Endothelial cell (in vitro differentiated cells): ENCODE measurements around the gene SMIM13. TPM values are rescaled to one million over a fixed set of nuclear protein-coding genes. Genes with fewer than 3 reads are reported as not detected.
A peak's percentile ranks its signal among the peaks of the same experiment; 100 is the strongest.

Source experiments
- DNase-seq: peaks from one replicate; pipeline ENCODE4 v3.0.0; 2021; ENCODE audit warnings: low spot score
- H3K27ac Mint-ChIP-seq: one replicate; pipeline ENCODE4 v1.8.0; 2021; ENCODE audit warnings: mixed read lengths, inconsistent platforms; ENCODE audit not compliant: unreplicated experiment
- H3K27me3 Mint-ChIP-seq: one replicate; pipeline ENCODE4 v1.8.0; 2021; ENCODE audit warnings: mild to moderate bottlenecking, moderate library complexity, mixed read lengths, inconsistent platforms; ENCODE audit not compliant: unreplicated experiment
- H3K36me3 Mint-ChIP-seq: one replicate; pipeline ENCODE4 v1.8.0; 2021; ENCODE audit warnings: mild to moderate bottlenecking, low read depth, mixed read lengths, inconsistent platforms; ENCODE audit not compliant: unreplicated experiment
- H3K4me1 Mint-ChIP-seq: one replicate; pipeline ENCODE4 v1.8.0; 2021; ENCODE audit warnings: mild to moderate bottlenecking, mixed read lengths, inconsistent platforms; ENCODE audit not compliant: unreplicated experiment
- H3K4me3 Mint-ChIP-seq: one replicate; pipeline ENCODE4 v1.8.0; 2021; ENCODE audit warnings: mild to moderate bottlenecking, mixed read lengths, inconsistent platforms; ENCODE audit not compliant: unreplicated experiment
- H3K9me3 Mint-ChIP-seq: one replicate; pipeline ENCODE4 v1.8.0; 2021; ENCODE audit warnings: mixed read lengths, inconsistent platforms; ENCODE audit not compliant: unreplicated experiment
- CTCF ChIP-seq: fragments of 200-600 bp; sonication (generic); IDR thresholded peaks from one replicate; pipeline ENCODE4 v1.5.0; 2021; ENCODE audit warnings: antibody characterized with exemption; ENCODE audit not compliant: unreplicated experiment
- long read RNA-seq: library from polyadenylated mRNA; unstranded; transcript quantifications from one replicate; pipeline ENCODE4 v2.0.0, GENCODE V29; 2020; ENCODE audit not compliant: unreplicated experiment
- total RNA-seq: library from RNA; stranded (reverse); fragmentation: NEBNext Ultra II Directional; extraction: Animal tissue kit (Norgen Biotek cat#: 25700); gene quantifications from one replicate; pipeline ENCODE4 v1.2.1, GENCODE V29; 2021; ENCODE audit not compliant: unreplicated experiment

SMIM13 gene
- 8.7 TPM for total RNA-seq
- long read RNA-seq, full-length matches to known transcripts, result 3 of 4 reads
- long read RNA-seq, partial matches to known transcripts, result 0 of 4 reads
- long read RNA-seq, other reads (novel, unspliced or antisense), result 1 of 4 reads

- H3K27ac Mint-ChIP-seq, result peak within 1 kb of the TSS; percentile 94
- peak; percentile 96 for DNase-seq
- H3K4me1 Mint-ChIP-seq, result peaks cover 24% of the 10 kb centered on the region
- TF ChIP-seq CTCF, result peak; percentile 71
- no peaks in the 10 kb centered on the region for H3K36me3 Mint-ChIP-seq
- H3K9me3 Mint-ChIP-seq, result no peaks in the 10 kb centered on the region
- no peaks in the 10 kb centered on the region for H3K27me3 Mint-ChIP-seq
- H3K4me3 Mint-ChIP-seq, result peak within 1 kb of the TSS; percentile 99
Measured at GRCh38 chr6:11093626-11094410, at the start of gene SMIM13. TSS of gene SMIM13 (plus strand) at chr6:11093834. CDS start at chr6:11094314, 480 bp downstream.

- Mint-ChIP-seq H3K4me1 (peaks cover 14% of the 10 kb centered on the region), H3K9me3 (no peaks in the 10 kb centered on the region), H3K27ac (no peak within 1 kb of the TSS), H3K4me3 (peak within 1 kb of the TSS; percentile 93), H3K27me3 (peaks cover 14% of the 10 kb centered on the region), H3K36me3 (peaks cover 12% of the 10 kb centered on the region)
- peak; percentile 97 for TF ChIP-seq CTCF
- peak; percentile 72 for DNase-seq
Measured at GRCh38 chr6:11043961-11044711, 49.5 kb upstream of the SMIM13 start, which contains the start of gene ELOVL2. TSS of gene ELOVL2 (minus strand) at chr6:11044305. CDS start at chr6:11044230, 75 bp downstream.

GRCh38 chr6:11044712-11045167 is 48.9 kb upstream of the SMIM13 start:
- DNase-seq, result no peak
- peak; percentile 3 for TF ChIP-seq CTCF
- Mint-ChIP-seq H3K4me1 (peaks cover 12% of the 10 kb centered on the region), H3K4me3 (peak overlapping the region; percentile 93), H3K27ac (no peak overlapping the region), H3K9me3 (no peaks in the 10 kb centered on the region), H3K36me3 (peaks cover 12% of the 10 kb centered on the region), H3K27me3 (peaks cover 14% of the 10 kb centered on the region)

GRCh38 chr6:11050731-11051130 is 42.9 kb upstream of the SMIM13 start:
- DNase-seq, result no peak
- no peaks in the 10 kb centered on the region for H3K9me3 Mint-ChIP-seq
- H3K4me3 Mint-ChIP-seq, result no peak overlapping the region
- no peaks in the 10 kb centered on the region for H3K36me3 Mint-ChIP-seq
- no peak overlapping the region for H3K27ac Mint-ChIP-seq
- H3K27me3 Mint-ChIP-seq, result no peaks in the 10 kb centered on the region
- no peak for TF ChIP-seq CTCF
- H3K4me1 Mint-ChIP-seq, result no peaks in the 10 kb centered on the region
